Keratinocyte (primary cell): ENCODE data around the gene SLC38A1.

Source experiments
- CTCF ChIP-seq, 3 experiments: IDR thresholded peaks in 1 of 3; conservative IDR thresholded peaks in 1 of 3; optimal IDR thresholded peaks in 1 of 3; 2 replicates in 2 of 3; 3 replicates in 1 of 3; pipeline versions ENCODE3 to v1.5.1; 2011; ENCODE audit warnings: low read length in 3 of 3, mild to moderate bottlenecking in 3 of 3, moderate library complexity in 2 of 3, control low read depth in 1 of 3, inconsistent platforms in 1 of 3; ENCODE audit not compliant: insufficient read depth in 2 of 3; ENCODE audit errors: extremely low read depth in 1 of 3
- EZH2 ChIP-seq: IDR thresholded peaks from one replicate; pipeline ENCODE4 v1.6.1; 2012; ENCODE audit warnings: inconsistent platforms, mild to moderate bottlenecking, low read length, moderate library complexity

- no peak for TF ChIP-seq CTCF (optimal IDR thresholded peaks at IDR 0.05 in 1 of 3, IDR thresholded peaks at IDR 0.05 in 1 of 3, conservative IDR thresholded peaks at IDR 0.05 in 1 of 3; ENCODE audit: extremely low read depth in 1 of 3, insufficient read depth in 2 of 3, low read length in 3 of 3)
- TF ChIP-seq EZH2, result no peak
Measured at GRCh38 chr12:46200551-46200950, 68.3 kb downstream of the SLC38A1 start.
